ENCODE results near the gene HKDC1. TPM values are rescaled to one million over a fixed set of nuclear protein-coding genes. Genes with fewer than 3 reads are reported as not detected.
"Not testable (repeated sequence)": the region's sequence is repeated elsewhere in the genome, so short reads cannot be mapped to it uniquely, and the experiment has no call there.

The HKDC1 gene
- total RNA-seq, 2 donors from 2014 or later, result 14.7 to 19.0 TPM

DNA sequence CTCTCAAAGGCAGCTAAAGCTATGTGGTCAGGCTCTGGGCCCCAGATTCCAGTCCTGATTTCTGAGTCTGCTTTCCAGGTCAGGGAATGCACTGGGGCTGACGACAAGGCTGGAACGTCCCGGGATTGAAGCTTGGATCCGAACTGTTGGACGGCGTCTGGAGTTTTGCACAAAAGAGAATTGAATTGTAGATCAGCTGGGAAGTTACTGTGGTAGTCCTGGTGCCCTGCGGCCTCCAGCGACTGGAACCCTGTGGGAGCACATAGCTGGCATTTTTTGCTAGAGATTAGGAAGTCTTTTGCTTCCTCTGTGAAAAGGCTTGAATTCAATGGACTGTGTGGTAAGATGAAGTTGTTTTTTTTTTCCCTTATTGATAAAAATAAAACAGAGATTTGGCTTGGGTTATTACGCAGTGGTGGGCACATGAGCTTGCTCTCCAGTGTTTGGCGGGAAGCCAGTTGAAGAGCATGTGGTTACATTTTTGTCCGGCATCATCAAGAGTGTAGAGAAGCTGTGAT lies 58.4 kb downstream of the HKDC1 start, which contains the start of gene HK1:
Gene HK1 (plus strand): TSS at position 51 of the 518 bp plus-strand sequence.
- H3K27ac ChIP-seq, result no peak within 1 kb of the TSS
- H3K9ac ChIP-seq (ENCODE audit: low read depth in 2 of 2, low read length in 2 of 2), result no peak within 1 kb of the TSS
- no peak within 1 kb of the TSS for H3K4me3 ChIP-seq
- TF ChIP-seq, protein P1, sequence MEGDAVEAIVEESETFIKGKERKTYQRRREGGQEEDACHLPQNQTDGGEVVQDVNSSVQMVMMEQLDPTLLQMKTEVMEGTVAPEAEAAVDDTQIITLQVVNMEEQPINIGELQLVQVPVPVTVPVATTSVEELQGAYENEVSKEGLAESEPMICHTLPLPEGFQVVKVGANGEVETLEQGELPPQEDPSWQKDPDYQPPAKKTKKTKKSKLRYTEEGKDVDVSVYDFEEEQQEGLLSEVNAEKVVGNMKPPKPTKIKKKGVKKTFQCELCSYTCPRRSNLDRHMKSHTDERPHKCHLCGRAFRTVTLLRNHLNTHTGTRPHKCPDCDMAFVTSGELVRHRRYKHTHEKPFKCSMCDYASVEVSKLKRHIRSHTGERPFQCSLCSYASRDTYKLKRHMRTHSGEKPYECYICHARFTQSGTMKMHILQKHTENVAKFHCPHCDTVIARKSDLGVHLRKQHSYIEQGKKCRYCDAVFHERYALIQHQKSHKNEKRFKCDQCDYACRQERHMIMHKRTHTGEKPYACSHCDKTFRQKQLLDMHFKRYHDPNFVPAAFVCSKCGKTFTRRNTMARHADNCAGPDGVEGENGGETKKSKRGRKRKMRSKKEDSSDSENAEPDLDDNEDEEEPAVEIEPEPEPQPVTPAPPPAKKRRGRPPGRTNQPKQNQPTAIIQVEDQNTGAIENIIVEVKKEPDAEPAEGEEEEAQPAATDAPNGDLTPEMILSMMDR (IDR thresholded peaks at IDR 0.05), result no peak
- no peaks in the 10 kb centered on the region for H3K9me3 ChIP-seq
- intact Hi-C loops (cut with DNase I), result no loop called here
- H3K4me1 ChIP-seq, result no peaks in the 10 kb centered on the region
- no peaks in the 10 kb centered on the region for H3K27me3 ChIP-seq
- no peak for DNase-seq
- no peaks in the 10 kb centered on the region for H3K36me3 ChIP-seq

DNA sequence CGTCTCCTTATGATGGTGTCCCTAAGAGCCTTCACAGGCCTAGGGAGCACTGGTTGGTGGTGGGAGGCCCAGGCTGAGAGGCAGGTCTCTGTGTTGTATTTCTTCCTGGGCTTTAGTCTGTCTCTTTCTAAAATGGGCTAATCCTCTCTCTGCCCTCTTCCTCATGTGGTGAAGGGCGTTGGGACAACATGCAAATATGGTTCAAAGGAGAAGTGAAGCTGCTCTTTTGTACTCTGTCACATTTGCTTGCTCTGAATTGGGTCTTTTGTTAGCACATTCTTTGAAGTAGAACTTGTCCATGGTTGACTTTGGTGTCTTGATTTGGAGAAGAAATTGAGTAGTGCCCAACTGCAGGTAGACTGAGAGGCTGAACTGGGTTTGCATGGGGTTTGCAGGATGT lies 59.0 kb downstream of the HKDC1 start:
- Histone ChIP-seq H3K36me3 (no peaks in the 10 kb centered on the region), H3K27me3 (no peaks in the 10 kb centered on the region), H3K4me3 (no peak overlapping the region), H3K9ac (ENCODE audit: low read depth in 2 of 2, low read length in 2 of 2) (no peak overlapping the region), H3K27ac (no peak overlapping the region), H3K9me3 (no peaks in the 10 kb centered on the region), H3K4me1 (no peaks in the 10 kb centered on the region)
- TF ChIP-seq, protein P1 (IDR thresholded peaks at IDR 0.05), result no peak
- no peak for DNase-seq
- intact Hi-C loops (cut with DNase I), result no loop called here

DNA sequence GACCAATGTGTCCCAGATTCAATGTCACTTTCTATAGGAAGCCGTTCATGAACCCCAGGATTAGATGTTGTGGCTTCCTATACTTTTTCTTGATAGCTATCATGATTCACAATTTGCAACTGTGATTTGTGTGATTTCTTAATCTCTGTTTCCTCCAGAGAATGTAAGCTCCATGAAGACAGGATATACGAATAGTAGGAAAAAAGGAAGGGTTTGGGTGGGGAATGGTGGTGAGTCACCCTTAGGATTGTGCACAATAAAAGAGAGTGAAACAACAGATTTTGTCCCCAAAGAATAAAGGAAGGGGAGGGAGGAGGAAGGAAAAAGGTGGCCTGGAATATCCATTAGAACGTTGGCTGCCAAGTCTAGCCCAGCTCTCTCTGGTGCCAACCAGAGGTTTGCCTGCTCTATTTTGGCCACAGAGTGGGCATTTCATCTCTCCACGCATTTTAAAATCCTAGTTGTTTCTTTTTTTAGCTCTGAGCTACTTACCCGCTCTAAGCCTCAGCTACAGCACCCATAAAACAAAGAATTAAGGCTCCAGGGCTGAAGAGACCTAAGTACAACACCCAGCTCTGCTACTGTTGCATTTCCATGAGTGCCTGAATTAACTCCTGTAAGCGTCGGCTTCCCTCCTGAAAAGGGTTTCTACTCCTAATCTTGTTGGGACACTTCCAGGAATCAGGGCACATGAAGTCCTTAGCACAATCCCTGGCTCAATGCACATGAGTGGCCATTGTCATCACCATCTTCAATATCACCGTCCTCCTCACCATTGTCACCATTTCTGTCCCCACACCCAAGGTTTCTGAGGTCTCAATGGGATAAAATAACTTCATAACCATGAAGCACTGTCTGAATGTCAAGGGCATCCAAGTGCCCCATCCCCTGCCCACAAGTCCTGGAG lies 61.6 kb downstream of the HKDC1 start:
- DNase-seq, result no peak
- no peaks in the 10 kb centered on the region for H3K4me1 ChIP-seq
- H3K9me3 ChIP-seq, result no peaks in the 10 kb centered on the region
- intact Hi-C loops (cut with DNase I), result no loop called here
- H3K36me3 ChIP-seq, result no peaks in the 10 kb centered on the region
- no peak overlapping the region for H3K27ac ChIP-seq
- H3K4me3 ChIP-seq, result no peak overlapping the region
- TF ChIP-seq, protein P1 (IDR thresholded peaks at IDR 0.05), result no peak
- H3K9ac ChIP-seq (ENCODE audit: low read depth in 2 of 2, low read length in 2 of 2), result no peak overlapping the region
- H3K27me3 ChIP-seq, result no peaks in the 10 kb centered on the region

DNA sequence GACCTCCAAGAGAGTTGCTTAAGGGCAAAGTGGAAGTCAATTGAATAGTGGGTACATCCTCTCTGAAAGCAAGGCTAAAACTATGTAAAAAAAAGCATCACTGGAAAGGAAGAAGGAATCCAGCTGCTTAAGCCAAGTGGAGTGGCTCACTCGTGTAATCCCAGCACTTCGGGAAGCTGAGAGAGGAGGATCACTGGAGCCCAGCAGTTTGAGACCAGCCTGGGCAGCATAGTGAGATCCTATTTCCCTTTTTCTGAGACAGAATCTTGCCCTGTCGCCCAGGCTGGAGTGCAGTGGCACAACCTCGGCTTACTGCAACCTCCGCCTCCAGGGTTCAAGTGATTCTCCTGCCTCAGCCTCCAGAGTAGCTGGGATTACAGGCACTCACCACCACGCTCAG lies 64.3 kb downstream of the HKDC1 start:
- H3K27me3 ChIP-seq; H3K4me1 ChIP-seq; H3K4me3 ChIP-seq; H3K36me3 ChIP-seq; H3K9ac ChIP-seq (ENCODE audit: low read depth in 2 of 2, low read length in 2 of 2); intact Hi-C loops (cut with DNase I); H3K27ac ChIP-seq; DNase-seq; H3K9me3 ChIP-seq: not testable (repeated sequence)

- Histone ChIP-seq H3K27me3 (no peaks in the 10 kb centered on the region), H3K4me3 (no peak overlapping the region), H3K9me3 (no peaks in the 10 kb centered on the region), H3K36me3 (no peaks in the 10 kb centered on the region), H3K9ac (ENCODE audit: low read depth in 2 of 2, low read length in 2 of 2) (no peak overlapping the region), H3K4me1 (no peaks in the 10 kb centered on the region), H3K27ac (no peak overlapping the region)
- intact Hi-C loops (cut with DNase I), result no loop called here
- no peak for DNase-seq
- TF ChIP-seq, protein P1 (IDR thresholded peaks at IDR 0.05), result no peak
These were observed 65.6 kb downstream of the HKDC1 start for GRCh38 chr10:69285699-69286098.

- no peak overlapping the region for H3K27ac ChIP-seq
- DNase-seq, result no peak
- H3K27me3 ChIP-seq, result no peaks in the 10 kb centered on the region
- no peaks in the 10 kb centered on the region for H3K36me3 ChIP-seq
- H3K9ac ChIP-seq (ENCODE audit: low read depth in 2 of 2, low read length in 2 of 2), result no peak overlapping the region
- TF ChIP-seq, protein P1 (IDR thresholded peaks at IDR 0.05), result no peak
- no peak overlapping the region for H3K4me3 ChIP-seq
- intact Hi-C loops (cut with DNase I), result no loop called here
- H3K9me3 ChIP-seq, result no peaks in the 10 kb centered on the region
- H3K4me1 ChIP-seq, result no peaks in the 10 kb centered on the region
These were observed 67.0 kb downstream of the HKDC1 start for GRCh38 chr10:69287181-69287580.
